IPS-18c (cell line): ENCODE results near the gene PNMA6F.
"Not testable (repeated sequence)": the region's sequence is repeated elsewhere in the genome, so short reads cannot be mapped to it uniquely, and the experiment has no call there.

Experiments
- H3K4me3 ChIP-seq: 2 replicates; pipeline ENCODE4 v1.7.0; 2013; ENCODE audit warnings: low read depth, mild to moderate bottlenecking, low read length, moderate library complexity; ENCODE audit not compliant: insufficient read depth
- H3K9me3 ChIP-seq: one replicate; pipeline ENCODE4 v1.6.1; 2013; ENCODE audit warnings: mild to moderate bottlenecking, low read length, moderate library complexity; ENCODE audit not compliant: control insufficient read depth, insufficient read depth

Gene PNMA6F

DNA sequence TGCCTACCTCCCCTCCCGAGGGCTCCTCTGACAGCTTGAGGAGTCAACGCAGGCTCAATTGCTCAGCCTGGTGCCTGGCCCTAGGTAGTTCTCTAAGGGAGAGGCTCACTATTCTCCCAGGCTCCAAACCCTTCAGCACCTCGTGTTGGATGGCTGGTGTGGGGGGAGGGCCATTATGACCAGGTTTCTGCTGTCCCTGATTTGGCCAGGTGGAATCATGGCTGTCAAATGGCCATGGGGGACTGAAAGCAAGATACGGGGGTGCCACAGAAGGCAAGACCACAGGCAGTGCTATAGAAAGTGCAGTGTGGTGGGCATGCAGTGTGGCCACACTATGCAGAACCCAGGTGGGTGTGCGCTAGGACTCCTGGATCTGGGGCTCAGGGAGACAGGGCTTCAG lies 9.5 kb downstream of the PNMA6F start:
- H3K9me3 ChIP-seq, result peaks cover 7% of the 10 kb centered on the region

DNA sequence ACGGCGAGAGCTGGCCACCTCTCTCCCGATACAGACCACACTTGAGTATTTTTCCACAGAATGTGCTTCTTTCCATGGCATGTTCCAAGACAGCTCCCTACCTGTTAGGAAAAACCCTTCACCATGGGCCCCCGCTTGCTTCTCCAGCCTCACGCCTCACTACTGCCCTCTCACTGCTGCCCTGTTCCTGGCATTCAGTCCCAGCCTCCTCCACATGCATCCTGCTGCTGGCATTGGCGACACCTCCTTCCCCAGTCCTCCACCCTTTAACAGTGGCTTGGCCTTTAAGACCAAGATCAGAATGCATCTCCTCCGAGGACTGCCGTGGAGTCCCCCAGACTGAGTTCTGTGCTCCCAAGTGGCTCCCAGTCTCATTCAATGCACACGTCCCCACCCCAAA lies 10.7 kb downstream of the PNMA6F start:
- H3K9me3 ChIP-seq, result peaks cover 14% of the 10 kb centered on the region

More for the DNA sequence above, 9.5 kb downstream of the PNMA6F start:
- H3K4me3 ChIP-seq, result no peak overlapping the region

DNA sequence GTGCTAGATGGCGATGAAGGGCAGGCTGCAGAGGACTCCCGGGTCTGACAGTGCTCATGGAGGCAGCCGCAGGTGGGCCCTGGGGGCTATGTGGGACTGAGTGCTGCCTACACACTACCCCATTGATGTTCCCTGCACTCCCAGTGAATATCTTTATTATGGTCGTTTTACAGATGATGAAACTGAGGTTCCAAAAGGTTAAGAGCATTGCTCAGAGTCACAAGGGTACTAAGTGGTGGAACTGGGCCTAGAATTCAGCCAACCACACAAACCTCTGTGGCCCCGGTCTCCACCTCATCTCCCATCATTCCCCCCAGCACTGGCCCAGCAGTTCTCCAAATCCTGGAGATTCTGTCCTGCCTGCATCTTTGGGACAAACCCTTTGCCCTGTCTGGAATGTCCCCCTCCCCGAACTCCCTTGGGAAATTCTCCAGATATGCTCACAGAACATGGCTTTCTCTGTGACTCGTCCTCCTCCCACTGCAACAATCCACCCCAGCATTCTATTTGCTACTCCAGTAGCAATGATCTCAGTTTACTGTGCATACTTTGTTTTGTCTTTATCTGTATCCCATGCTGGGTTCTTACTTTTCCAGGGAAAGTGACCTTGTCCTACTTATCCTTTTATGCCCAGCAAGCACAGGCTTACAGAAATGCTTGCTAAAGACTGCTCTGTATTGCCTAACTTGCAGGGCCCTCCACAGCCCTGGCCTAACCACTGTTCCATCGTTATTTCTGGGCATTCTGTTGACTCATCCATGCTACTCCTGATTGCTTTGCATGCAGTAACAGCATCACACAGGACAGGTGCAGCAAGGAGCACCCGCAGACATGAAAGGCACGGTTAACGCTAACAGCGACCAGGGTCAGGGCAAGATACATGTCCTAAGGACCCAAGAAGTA lies 14.0 kb downstream of the PNMA6F start:
- H3K9me3 ChIP-seq, result peaks cover 22% of the 10 kb centered on the region

More for the DNA sequence above, 10.7 kb downstream of the PNMA6F start:
- H3K4me3 ChIP-seq, result no peak overlapping the region

DNA sequence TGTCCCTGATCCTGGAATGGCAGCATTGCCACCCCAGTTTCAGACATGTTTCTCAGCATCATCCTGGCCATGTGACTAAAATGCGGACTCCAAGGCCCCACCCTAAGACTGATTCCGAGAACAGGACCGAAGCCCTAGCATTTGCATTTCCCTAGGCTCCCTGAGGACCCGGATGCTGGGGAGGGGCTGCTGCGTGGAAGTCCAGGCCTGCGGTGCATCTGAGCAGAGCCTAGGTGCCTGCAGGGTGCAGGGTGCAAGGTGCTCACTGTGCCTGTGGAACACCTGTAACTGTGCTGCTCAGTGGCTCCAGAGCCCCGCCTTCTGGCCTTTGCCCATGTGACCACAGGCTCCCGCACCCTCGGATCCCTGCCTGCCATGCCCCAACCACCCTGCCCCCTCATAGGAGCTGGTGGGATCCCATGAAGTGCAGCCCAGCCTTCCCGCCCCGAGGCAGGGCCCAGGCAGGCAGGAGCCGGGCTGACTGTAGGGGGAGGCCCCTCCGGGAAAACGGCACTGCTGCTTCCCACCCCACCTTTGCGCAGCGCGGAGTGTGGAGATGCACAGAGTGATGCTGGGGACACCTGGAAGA lies 14.9 kb downstream of the PNMA6F start:
- peaks cover 22% of the 10 kb centered on the region for H3K9me3 ChIP-seq
- no peak overlapping the region for H3K4me3 ChIP-seq

More for the DNA sequence above, 14.0 kb downstream of the PNMA6F start:
- H3K4me3 ChIP-seq, result no peak overlapping the region

DNA sequence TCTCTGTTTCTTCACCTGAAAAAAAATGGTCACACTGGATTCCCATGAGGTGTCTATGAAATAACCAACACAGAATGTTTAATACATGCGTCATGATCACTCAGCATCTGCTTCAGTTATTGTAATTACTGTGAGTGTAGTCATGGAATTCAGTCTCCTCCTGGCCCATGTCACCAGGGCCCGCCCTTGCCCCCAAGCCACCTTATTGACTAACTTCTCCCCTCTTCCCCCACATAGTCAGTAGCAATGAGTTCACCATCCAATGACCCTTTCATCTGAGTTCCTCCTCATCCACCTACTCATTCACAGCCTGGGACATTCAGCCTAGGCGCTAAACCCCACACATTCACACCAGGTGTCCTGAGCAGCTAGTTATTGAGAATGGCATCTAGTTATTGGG lies 15.6 kb downstream of the PNMA6F start:
- Histone ChIP-seq H3K4me3 (no peak overlapping the region), H3K9me3 (peaks cover 21% of the 10 kb centered on the region)

DNA sequence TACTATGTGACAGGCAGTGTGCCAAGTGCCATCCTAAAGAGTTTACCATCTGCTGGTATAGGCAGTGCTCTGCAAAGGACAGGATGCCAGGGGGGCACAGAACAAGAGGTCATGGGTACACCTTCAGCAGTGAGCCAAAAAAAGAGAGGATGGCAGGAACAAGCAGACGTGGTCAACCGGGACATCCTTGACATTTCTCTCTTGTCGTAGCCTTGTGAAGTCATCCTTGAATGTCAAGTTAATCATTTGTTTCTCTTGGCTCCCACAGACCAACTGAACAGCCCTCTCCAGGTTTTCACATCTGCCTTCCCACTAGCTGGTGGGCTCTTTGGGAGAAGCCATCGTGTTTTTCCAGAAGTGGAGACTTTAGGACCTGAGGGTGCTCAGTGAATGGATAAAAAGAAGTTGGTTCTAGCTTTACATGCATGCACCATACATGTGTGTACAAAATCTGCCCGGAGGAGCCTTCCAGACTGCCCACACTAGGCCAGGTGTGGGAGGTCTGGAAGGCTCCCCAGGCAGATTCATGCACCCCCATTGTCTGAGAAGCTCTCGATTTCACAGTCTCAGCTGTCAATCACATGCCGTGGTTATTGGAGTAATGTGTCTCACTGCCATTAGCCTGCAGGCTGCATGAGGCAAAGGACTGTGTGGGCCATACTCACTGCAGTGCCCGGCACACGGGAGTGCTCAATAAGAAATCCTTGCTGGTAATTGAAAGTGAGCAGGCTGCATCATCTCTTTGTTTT lies 16.4 kb downstream of the PNMA6F start:
- Histone ChIP-seq H3K4me3 (no peak overlapping the region), H3K9me3 (peaks cover 15% of the 10 kb centered on the region)

DNA sequence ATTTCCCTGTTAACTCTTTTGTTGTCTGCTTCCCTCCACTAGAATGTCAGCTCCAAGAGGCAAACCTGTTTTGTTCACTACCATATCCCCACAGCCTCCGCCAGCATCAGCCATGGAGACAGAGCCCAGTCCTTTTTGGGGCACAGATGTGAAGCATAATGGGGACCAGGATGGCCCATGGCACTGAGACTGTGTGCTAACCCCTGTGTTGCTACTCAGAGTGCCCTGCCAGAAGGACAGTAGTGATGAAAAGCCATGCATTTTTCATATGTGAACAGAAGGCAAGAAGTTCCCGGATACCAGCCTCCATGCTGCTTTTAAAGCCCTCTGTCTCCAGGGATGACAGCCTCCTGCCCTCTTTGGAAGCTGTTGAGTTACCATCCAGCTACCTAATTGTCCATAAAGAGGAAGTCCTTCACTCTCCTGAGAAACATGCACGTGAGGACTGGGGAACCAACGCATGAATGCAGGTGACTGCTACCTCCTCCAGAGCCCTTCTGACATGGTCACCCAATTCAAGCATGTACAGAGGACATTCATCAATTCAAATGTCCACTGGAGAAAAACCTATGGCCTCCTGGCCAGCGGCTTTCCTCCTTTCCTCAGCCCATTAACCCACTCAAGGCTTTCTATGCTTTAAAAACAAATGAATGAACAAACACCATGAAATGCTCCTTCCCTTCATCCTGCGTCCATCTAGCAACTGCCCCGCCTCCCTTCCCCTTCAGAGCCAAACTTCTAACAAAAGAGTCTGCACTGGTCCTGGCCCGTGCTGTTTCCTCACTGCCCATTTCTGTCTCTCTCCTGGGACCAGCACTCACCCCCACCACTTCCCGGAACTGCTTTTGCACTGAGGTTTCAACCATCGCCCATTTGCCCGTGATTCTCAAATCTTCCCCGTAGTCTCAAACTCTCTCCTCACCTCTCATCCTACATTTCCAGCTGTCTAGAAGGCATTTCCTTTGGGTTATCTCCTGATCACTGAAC lies 18.0 kb downstream of the PNMA6F start:
- H3K9me3 ChIP-seq, result peaks cover 17% of the 10 kb centered on the region
- no peak overlapping the region for H3K4me3 ChIP-seq

DNA sequence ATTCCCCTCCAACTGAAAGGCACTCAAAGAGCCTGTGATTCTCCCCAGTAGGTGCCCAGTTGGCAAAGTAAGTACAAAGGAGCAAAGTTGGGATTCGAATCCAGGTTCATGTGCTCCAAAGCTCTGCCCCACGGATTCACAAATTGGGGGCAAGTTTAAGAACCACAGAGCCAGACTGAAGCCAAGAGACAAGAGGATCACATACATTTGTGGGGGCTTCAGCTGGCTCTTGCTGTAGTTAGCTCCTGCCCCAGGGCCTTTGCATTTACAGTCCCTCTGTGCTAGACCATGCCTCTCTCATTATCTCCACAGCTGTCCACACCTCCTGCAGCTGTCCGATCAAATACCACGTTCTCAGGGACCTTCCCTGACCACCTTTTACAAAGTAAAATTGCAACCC lies 18.8 kb downstream of the PNMA6F start:
- H3K9me3 ChIP-seq, result peaks cover 17% of the 10 kb centered on the region
- H3K4me3 ChIP-seq, result no peak overlapping the region

DNA sequence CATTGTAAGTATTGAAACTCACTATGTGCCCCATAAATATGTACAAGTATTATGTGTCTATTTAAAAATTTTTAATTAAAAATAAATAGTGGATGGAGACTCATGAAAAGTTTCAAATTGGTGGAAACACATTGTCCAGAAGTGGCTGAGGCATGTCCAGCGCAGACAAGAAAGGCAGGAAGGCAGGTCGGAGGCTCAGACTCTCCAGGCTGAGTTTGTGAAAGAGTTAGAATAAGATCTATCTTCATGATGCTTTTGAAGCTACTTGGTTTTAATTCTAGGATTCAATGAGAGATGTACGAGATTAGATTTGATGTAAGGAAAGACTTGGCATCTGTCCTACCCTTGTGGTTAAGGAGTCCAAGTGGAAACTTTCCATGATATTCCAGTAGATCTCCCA lies 19.8 kb downstream of the PNMA6F start:
- peaks cover 16% of the 10 kb centered on the region for H3K9me3 ChIP-seq
- no peak overlapping the region for H3K4me3 ChIP-seq

DNA sequence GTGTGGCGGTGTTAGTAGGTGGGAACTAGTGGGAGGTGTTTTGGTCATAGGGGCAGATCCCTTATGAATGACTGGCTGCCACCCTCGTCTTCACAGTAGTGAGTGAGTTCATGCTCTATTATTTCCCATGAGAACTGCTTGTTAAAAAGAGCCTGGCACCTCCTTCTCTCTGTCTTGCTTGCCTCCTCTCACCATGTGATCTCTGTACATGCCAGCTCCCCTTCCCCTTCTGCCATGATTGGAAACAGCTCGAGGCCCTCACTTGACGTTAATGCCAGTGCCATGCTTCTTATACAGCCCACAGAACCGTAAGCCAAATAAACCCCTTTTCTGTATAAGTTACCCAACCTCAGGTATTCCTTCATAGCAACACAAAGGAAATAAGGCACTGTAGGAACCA lies 21.7 kb downstream of the PNMA6F start:
- peaks cover 5% of the 10 kb centered on the region for H3K9me3 ChIP-seq
- H3K4me3 ChIP-seq, result no peak overlapping the region

DNA sequence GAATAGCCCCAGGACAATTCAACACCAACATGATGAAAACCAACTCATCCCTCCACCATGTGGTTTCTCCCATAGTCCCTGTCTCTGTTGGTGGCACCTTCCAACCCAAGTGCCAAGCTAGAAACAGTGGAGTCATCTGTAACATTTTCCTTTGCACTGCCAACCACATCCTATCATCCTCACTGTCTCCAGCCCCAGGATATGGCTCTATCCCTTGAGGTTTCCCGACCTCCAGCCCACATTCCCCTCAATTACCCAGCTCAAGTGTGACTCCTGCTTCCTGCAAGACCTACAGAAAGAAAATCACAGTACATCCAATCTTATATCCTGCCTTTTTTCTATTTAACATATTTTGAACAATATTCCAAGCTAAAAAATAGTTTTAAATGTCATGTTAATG lies 24.2 kb downstream of the PNMA6F start:
- Histone ChIP-seq H3K9me3 (peaks cover 2% of the 10 kb centered on the region), H3K4me3 (no peak overlapping the region)

DNA sequence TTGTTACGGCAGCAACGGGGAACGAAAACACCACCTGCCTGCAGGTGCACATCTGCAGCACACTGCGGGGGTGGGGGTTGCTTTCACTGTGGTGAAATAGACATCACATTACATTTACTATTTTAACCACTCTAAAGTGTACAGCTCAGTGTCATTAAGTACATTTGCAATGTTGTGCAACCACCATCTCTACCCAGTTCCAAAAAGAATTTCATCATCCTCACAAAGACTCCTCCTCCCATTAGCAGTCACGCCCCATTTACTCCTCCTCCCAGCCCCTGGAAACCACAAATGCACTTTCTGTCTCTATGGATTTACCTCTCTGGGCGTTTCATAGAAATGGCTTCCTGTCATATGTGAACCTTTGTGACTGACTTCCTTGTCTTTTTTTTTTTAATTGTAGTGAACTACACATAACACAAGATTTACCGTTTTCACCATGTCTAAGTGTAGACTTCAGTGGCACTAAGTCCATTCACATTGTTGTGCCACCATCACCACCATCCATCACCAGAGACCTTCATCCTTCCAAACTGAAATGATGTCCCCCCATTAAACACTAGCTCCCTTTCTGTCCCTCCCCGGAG lies 28.0 kb downstream of the PNMA6F start:
- H3K9me3 ChIP-seq, H3K4me3 ChIP-seq: not testable (repeated sequence)

DNA sequence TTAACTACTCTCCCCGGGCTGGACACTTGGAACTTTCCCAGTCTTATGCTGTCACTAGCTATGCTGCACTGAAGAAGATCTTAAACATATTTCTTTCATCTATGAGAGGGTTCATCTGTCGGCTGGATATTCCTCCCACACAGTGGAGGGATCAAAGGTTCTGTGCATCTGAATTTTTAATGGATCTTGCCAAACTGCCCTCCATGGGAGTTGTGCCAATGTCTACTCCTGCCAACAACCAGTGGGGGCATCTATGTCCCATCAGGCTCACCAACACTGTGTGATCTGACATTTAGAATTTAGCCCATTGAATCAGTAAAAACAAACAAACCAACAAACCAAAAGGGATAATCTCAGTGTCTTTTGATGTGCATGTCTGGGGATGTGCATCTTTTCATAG lies 32.8 kb downstream of the PNMA6F start:
- not testable (repeated sequence) for H3K9me3 ChIP-seq, H3K4me3 ChIP-seq

DNA sequence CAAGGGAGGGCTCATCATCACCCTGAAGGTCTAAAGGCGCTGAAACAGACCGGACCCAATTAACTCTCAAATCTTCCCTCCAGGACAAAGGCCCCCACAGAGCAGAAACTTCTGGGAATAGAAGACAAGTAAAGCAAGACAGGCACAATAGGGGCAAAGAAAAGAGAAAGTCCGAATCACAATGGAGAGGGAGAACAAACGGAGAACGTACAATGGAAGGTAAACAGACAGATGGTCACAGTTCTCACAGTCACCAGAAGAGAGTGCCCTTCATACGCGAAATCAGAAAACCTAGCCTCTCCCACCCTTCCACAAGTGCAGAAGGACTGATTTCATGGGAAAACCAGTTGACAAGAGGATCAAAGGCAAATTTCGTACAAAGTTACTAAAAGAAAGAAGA lies 35.9 kb downstream of the PNMA6F start:
- H3K4me3 ChIP-seq, H3K9me3 ChIP-seq: not testable (repeated sequence)

DNA sequence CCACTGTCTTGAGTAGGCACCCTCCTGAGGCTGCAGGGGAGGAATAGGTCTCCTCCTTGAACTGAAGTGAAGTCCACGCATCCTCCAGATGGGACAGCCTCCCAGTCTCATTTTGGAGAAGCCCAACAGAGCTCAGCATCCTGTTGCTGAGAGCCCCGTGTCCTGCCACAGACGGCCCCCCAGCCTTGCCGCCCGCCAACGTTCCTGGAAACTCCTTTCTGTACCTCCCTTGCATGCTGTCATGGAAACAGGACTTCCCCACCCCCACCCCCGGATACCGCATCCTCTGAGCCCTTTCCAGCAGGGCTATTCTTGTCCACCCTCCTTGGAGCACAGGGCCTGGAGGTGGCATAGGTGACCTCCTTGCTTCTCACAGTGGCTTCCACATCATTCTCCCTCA lies 37.6 kb downstream of the PNMA6F start:
- not testable (repeated sequence) for H3K4me3 ChIP-seq, H3K9me3 ChIP-seq

DNA sequence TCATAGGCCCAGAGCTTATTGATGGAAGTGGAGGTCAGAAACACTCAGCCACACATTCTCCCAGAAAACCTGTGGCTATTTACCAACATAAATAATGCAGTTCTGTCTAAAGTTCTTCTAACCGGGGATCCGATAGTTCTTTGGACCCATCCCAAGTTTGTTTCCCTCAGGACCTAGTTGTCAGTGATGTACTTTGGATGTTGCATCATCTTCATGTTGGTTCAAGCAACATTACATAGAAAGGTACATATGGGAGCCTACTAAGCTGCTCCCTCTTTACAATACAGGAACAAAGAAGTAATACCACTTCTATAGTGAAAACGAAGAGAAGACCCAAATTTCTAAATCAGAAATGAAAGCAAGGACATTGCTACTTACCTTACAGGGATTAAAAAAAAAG lies 39.8 kb downstream of the PNMA6F start:
- H3K9me3 ChIP-seq, result not testable (repeated sequence)

DNA sequence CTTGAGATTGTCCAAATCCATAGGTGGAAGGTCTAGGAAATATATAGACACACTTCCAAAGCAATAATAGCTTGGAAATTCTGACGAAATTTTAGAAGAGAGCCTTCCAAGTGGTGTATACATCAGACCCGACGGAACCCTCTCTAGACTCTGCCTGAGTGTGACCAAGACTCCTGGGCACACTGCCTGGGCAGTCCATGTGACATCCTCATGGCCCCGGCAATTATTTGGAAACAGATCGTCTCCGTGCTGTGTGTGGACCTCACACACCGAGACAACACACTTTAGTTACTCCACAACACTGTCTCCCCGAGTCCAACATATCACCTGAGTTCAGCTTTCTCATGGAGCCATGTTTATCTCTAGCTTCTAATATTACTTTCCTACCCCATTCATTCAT lies 42.3 kb downstream of the PNMA6F start:
- not testable (repeated sequence) for H3K4me3 ChIP-seq, H3K9me3 ChIP-seq

More for the DNA sequence above, 39.8 kb downstream of the PNMA6F start:
- not testable (repeated sequence) for H3K4me3 ChIP-seq
